Calu3 (cell line): Measurements from ENCODE around the gene BRIP1. TPM values are rescaled to one million over a fixed set of nuclear protein-coding genes. Genes with fewer than 3 reads are reported as not detected.

Source experiments
- BruUV-seq: library from RNA; stranded (reverse); fragments of 400-500 nt; replicated peaks from 2 replicates; lab custom pipeline; 2021; lab: Mats Ljungman, UMichigan
- CTCF ChIA-PET: fragments of 300-600 bp; sonication (Branson Sonifier 250); formaldehyde crosslinking; loops from one replicate; lab custom pipeline; 2022; ENCODE audit warnings: antibody characterized with exemption; lab: Charles Lee
- DNase-seq: peaks from one replicate; pipeline ENCODE4 v3.0.0; 2022
- H3K27ac Mint-ChIP-seq: one replicate; pipeline ENCODE4 v1.8.0; 2022; ENCODE audit warnings: mixed read lengths; ENCODE audit not compliant: unreplicated experiment
- H3K27me3 Mint-ChIP-seq: one replicate; pipeline ENCODE4 v1.8.0; 2022; ENCODE audit warnings: mixed read lengths; ENCODE audit not compliant: unreplicated experiment
- H3K36me3 Mint-ChIP-seq: one replicate; pipeline ENCODE4 v1.8.0; 2022; ENCODE audit warnings: mild to moderate bottlenecking, moderate library complexity, mixed read lengths; ENCODE audit not compliant: insufficient read depth, unreplicated experiment
- H3K4me1 Mint-ChIP-seq: one replicate; pipeline ENCODE4 v1.8.0; 2022; ENCODE audit warnings: mild to moderate bottlenecking, low read depth, mixed read lengths; ENCODE audit not compliant: unreplicated experiment
- H3K4me3 Mint-ChIP-seq: one replicate; pipeline ENCODE4 v1.8.0; 2022; ENCODE audit warnings: mild to moderate bottlenecking, low read depth, moderate library complexity, mixed read lengths; ENCODE audit not compliant: unreplicated experiment
- H3K9me3 Mint-ChIP-seq: one replicate; pipeline ENCODE4 v1.8.0; 2022; ENCODE audit warnings: low read depth, mixed read lengths; ENCODE audit not compliant: unreplicated experiment
- intact Hi-C: fragments of 100-400 bp; cut with micrococcal nuclease; formaldehyde crosslinking; loops from one replicate; pipeline ENCODE4 v1.10.0; 2022; ENCODE audit not compliant: unreplicated experiment
- total RNA-seq: library from RNA; stranded (reverse); gene quantifications from 2 replicates; pipeline ENCODE4 v1.2.3, GENCODE V29; 2022
- TF ChIP-seq, protein P1 (sequence below): fragments of 200-600 bp; IDR thresholded peaks from one replicate; pipeline ENCODE4 v1.8.0; 2022; ENCODE audit warnings: antibody characterized with exemption; ENCODE audit not compliant: unreplicated experiment

BRIP1 gene
- total RNA-seq, 1 experiment from 2014 or later = 12.3 TPM

DNA sequence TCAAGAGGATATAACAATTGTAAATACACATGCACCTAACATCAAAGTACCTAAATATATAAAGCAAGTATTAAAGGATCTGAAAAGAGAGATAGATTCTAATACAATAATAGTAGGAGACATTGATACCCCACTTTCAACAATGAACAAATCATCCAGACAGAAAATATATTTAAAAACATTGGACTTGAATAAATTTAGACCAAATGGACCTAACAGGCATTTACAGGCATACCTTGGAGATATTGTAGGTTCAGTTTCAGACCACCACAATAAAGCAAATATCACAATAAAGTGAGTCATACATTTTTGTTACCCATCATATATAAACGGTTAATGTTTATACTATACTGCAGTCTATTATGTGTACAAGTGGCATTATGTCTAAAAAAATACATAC lies 104.0 kb downstream of the BRIP1 start:
- BruUV-seq = no TSS peak
- Mint-ChIP-seq H3K27ac (no peak overlapping the region), H3K36me3 (no peaks in the 10 kb centered on the region), H3K4me3 (no peak overlapping the region), H3K27me3 (no peaks in the 10 kb centered on the region), H3K4me1 (peaks cover 7% of the 10 kb centered on the region), H3K9me3 (peaks cover 2% of the 10 kb centered on the region)
- intact Hi-C loops = no loop called here
- TF ChIP-seq, protein P1, sequence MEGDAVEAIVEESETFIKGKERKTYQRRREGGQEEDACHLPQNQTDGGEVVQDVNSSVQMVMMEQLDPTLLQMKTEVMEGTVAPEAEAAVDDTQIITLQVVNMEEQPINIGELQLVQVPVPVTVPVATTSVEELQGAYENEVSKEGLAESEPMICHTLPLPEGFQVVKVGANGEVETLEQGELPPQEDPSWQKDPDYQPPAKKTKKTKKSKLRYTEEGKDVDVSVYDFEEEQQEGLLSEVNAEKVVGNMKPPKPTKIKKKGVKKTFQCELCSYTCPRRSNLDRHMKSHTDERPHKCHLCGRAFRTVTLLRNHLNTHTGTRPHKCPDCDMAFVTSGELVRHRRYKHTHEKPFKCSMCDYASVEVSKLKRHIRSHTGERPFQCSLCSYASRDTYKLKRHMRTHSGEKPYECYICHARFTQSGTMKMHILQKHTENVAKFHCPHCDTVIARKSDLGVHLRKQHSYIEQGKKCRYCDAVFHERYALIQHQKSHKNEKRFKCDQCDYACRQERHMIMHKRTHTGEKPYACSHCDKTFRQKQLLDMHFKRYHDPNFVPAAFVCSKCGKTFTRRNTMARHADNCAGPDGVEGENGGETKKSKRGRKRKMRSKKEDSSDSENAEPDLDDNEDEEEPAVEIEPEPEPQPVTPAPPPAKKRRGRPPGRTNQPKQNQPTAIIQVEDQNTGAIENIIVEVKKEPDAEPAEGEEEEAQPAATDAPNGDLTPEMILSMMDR = no peak
- CTCF ChIA-PET = no interaction called here
- DNase-seq = no peak

DNA sequence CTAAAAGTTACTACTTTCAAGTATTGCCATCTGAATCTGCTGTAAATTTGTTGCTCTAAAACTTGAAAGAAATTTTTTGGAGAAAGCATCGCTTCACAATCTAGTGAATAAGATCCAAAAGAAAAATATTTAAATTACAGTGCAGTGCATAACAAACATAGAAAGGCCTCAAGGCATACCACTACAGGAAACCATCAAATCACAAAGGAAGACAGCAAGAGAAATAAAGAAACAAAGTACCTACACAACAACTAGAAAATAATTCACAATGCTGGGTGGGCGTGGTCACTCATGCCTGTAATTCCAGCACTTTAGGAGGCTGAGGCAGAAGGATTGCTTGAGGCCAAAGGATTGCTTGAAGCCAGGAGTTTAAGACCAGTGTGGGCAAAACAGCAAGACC lies 104.9 kb downstream of the BRIP1 start:
- BruUV-seq = no TSS peak
- intact Hi-C loops = no loop called here
- peaks cover 7% of the 10 kb centered on the region for H3K4me1 Mint-ChIP-seq
- TF ChIP-seq, protein P1 = no peak
- H3K4me3 Mint-ChIP-seq = no peak overlapping the region
- no peak for DNase-seq
- H3K9me3 Mint-ChIP-seq = peaks cover 2% of the 10 kb centered on the region
- no peak overlapping the region for H3K27ac Mint-ChIP-seq
- CTCF ChIA-PET = no interaction called here
- H3K27me3 Mint-ChIP-seq = no peaks in the 10 kb centered on the region
- no peaks in the 10 kb centered on the region for H3K36me3 Mint-ChIP-seq

DNA sequence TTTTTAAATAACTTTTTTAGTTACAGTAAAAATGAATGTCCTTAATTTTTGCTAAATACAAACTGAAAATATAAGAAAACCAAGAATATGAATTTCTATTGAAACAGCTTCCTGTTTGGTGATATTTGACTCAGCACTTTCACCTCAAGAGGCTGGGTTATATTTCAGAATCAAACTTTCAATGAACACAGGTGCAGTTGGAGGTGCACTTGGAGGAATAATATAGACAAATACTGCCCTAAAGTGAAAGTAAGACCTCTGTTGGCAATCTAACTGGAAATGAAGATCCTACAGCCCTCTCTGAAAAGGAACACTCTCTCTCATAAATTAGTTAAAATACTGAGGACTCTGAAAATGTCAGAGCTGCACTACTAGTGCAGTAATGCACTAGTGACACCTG lies 106.2 kb downstream of the BRIP1 start:
- TF ChIP-seq, protein P1 = no peak

DNA sequence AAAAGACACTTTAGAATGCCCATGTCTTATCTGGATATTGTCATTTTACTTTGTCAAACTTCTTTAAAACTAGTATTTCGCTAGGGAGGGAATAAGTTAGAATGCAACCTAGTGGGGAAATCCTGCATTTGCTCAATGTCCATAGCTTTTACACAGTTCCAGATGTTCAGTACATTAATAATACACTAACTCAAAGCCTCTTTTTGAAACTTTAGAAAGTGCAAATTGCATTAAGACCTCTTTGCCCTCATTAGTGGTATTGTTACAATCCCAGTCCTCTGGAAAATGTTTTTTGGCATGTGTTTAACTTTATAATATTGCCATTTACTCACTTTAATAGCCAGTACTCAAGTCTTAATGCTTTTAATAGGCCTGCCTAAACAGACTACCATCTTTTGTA lies 106.8 kb downstream of the BRIP1 start:
- no peak overlapping the region for H3K4me3 Mint-ChIP-seq
- no peaks in the 10 kb centered on the region for H3K36me3 Mint-ChIP-seq
- TF ChIP-seq, protein P1 = no peak
- H3K4me1 Mint-ChIP-seq = peaks cover 7% of the 10 kb centered on the region
- H3K9me3 Mint-ChIP-seq = peaks cover 2% of the 10 kb centered on the region
- CTCF ChIA-PET = no interaction called here
- BruUV-seq = no TSS peak
- intact Hi-C loops = no loop called here
- H3K27me3 Mint-ChIP-seq = no peaks in the 10 kb centered on the region
- no peak for DNase-seq
- no peak overlapping the region for H3K27ac Mint-ChIP-seq

More for the DNA sequence above, 106.2 kb downstream of the BRIP1 start:
- no peaks in the 10 kb centered on the region for H3K36me3 Mint-ChIP-seq
- no TSS peak for BruUV-seq
- no peak for DNase-seq
- H3K4me3 Mint-ChIP-seq = no peak overlapping the region
- intact Hi-C loops = no loop called here
- CTCF ChIA-PET = no interaction called here
- no peaks in the 10 kb centered on the region for H3K27me3 Mint-ChIP-seq
- no peak overlapping the region for H3K27ac Mint-ChIP-seq
- peaks cover 7% of the 10 kb centered on the region for H3K4me1 Mint-ChIP-seq
- H3K9me3 Mint-ChIP-seq = peaks cover 2% of the 10 kb centered on the region
